OCI-LY1 (cell line): ENCODE measurements around the gene TAF3.

Experiments used
- H2AFZ ChIP-seq: fragments of 200-600 bp; sonication (generic), shearing (Covaris generic); 2 replicates; pipeline ENCODE4 v1.6.0; 2014; ENCODE audit warnings: antibody characterized with exemption, mild to moderate bottlenecking, low read length
- H3F3A ChIP-seq: fragments of 200-600 bp; sonication (generic), shearing (Covaris generic); 2 replicates; pipeline ENCODE4 v1.6.0; 2014; ENCODE audit warnings: mild to moderate bottlenecking, antibody characterized with exemption, low read length, moderate library complexity; ENCODE audit not compliant: insufficient read depth
- H3K27ac ChIP-seq: fragments of 200-600 bp; sonication (generic); 2 replicates; pipeline ENCODE4 v1.5.1; 2014; ENCODE audit warnings: low read length, mixed run types, mild to moderate bottlenecking, low read depth; ENCODE audit not compliant: poor library complexity, severe bottlenecking
- H3K27me3 ChIP-seq: fragments of 200-600 bp; sonication (generic); 2 replicates; pipeline ENCODE4 v1.6.0; 2014; ENCODE audit warnings: antibody characterized with exemption, mild to moderate bottlenecking, low read length, moderate library complexity; ENCODE audit not compliant: insufficient read depth
- H3K36me3 ChIP-seq: fragments of 200-600 bp; sonication (generic); 2 replicates; pipeline ENCODE4 v1.6.1; 2014; ENCODE audit warnings: mild to moderate bottlenecking, antibody characterized with exemption, low read length, moderate library complexity, mixed read lengths; ENCODE audit not compliant: insufficient read depth
- H3K4me1 ChIP-seq: fragments of 200-600 bp; sonication (generic); 2 replicates; pipeline ENCODE4 v1.5.1; 2014; ENCODE audit warnings: mild to moderate bottlenecking, low read length, moderate library complexity; ENCODE audit not compliant: insufficient read depth, severe bottlenecking
- H3K4me2 ChIP-seq: fragments of 200-600 bp; sonication (generic), shearing (Covaris generic); 2 replicates; pipeline ENCODE4 v1.6.1; 2014; ENCODE audit warnings: low read length
- H3K4me3 ChIP-seq: fragments of 200-600 bp; sonication (generic); 2 replicates; pipeline ENCODE4 v1.5.1; 2014; ENCODE audit warnings: low read length, low read depth, mild to moderate bottlenecking, mixed read lengths; ENCODE audit not compliant: poor library complexity, severe bottlenecking
- H3K79me2 ChIP-seq: fragments of 200-600 bp; shearing (Covaris generic); 2 replicates; pipeline ENCODE4 v1.6.1; 2016; ENCODE audit warnings: mixed run types, low read length, mixed read lengths; ENCODE audit not compliant: insufficient read depth
- H3K9ac ChIP-seq: fragments of 200-600 bp; sonication (generic), shearing (Covaris generic); 2 replicates; pipeline ENCODE4 v1.6.1; 2014; ENCODE audit warnings: mild to moderate bottlenecking, low read length, mixed read lengths
- H3K9me2 ChIP-seq: fragments of 200-600 bp; sonication (generic), shearing (Covaris generic); 2 replicates; pipeline ENCODE4 v1.6.1; 2014; ENCODE audit warnings: low read depth, mild to moderate bottlenecking, low read length, mixed read lengths
- H3K9me3 ChIP-seq: fragments of 200-600 bp; shearing (Covaris generic); 2 replicates; pipeline ENCODE4 v1.6.1; 2014; ENCODE audit warnings: low read length, mixed read lengths
- H4K20me1 ChIP-seq: fragments of 200-600 bp; sonication (generic), shearing (Covaris generic); 2 replicates; pipeline ENCODE4 v1.6.0; 2016; ENCODE audit warnings: mild to moderate bottlenecking, low read length; ENCODE audit not compliant: insufficient read depth
- CTCF ChIP-seq: fragments of 200-600 bp; sonication (generic), shearing (Covaris generic); IDR thresholded peaks from 2 replicates; pipeline ENCODE4 v1.5.1; 2017; ENCODE audit warnings: mild to moderate bottlenecking, antibody characterized with exemption, low read length, moderate library complexity, mixed read lengths
- EZH2 ChIP-seq: fragments of 200-600 bp; sonication (generic), shearing (Covaris generic); IDR thresholded peaks from 2 replicates; pipeline ENCODE4 v1.8.0; 2017; ENCODE audit warnings: borderline replicate concordance, mixed run types, mild to moderate bottlenecking, antibody characterized with exemption, low read length, moderate library complexity, mixed read lengths

TAF3 gene

GRCh38 chr10:7853226-7853842 lies 35.0 kb downstream of the TAF3 start:
- no peaks in the 10 kb centered on the region for H3F3A ChIP-seq
- H3K4me2 ChIP-seq: no peak overlapping the region
- no peak overlapping the region for H3K4me3 ChIP-seq
- H3K27ac ChIP-seq: no peak overlapping the region
- H3K9ac ChIP-seq: no peak overlapping the region
- no peaks in the 10 kb centered on the region for H3K4me1 ChIP-seq
- H3K79me2 ChIP-seq: 0 out of 2 replicates have a peak, but pooled peaks cover 3% of the 10 kb centered on the region
- H2AFZ ChIP-seq: no peak overlapping the region
- no peaks in the 10 kb centered on the region for H3K36me3 ChIP-seq
- no peaks in the 10 kb centered on the region for H4K20me1 ChIP-seq
- no peaks in the 10 kb centered on the region for H3K27me3 ChIP-seq
- no peaks in the 10 kb centered on the region for H3K9me2 ChIP-seq
- H3K9me3 ChIP-seq: no peaks in the 10 kb centered on the region
- no peak for TF ChIP-seq CTCF
- no peak for TF ChIP-seq EZH2

- Histone ChIP-seq H3K4me2 (no peak overlapping the region), H3K4me1 (no peaks in the 10 kb centered on the region), H3K9me2 (no peaks in the 10 kb centered on the region), H2AFZ (no peak overlapping the region), H3K79me2 (0 out of 2 replicates have a peak, but pooled peaks cover 3% of the 10 kb centered on the region), H3K36me3 (no peaks in the 10 kb centered on the region), H3K27me3 (no peaks in the 10 kb centered on the region), H3K9me3 (no peaks in the 10 kb centered on the region), H4K20me1 (no peaks in the 10 kb centered on the region), H3K9ac (no peak overlapping the region), H3F3A (no peaks in the 10 kb centered on the region), H3K4me3 (no peak overlapping the region), H3K27ac (no peak overlapping the region)
- TF ChIP-seq EZH2 (no peak), CTCF (no peak)
These were observed 35.6 kb downstream of the TAF3 start for GRCh38 chr10:7853890-7854289.

GRCh38 chr10:7855205-7855604 lies 36.9 kb downstream of the TAF3 start:
- H4K20me1 ChIP-seq: no peaks in the 10 kb centered on the region
- TF ChIP-seq CTCF (no peak), EZH2 (no peak)
- no peak overlapping the region for H3K4me2 ChIP-seq
- no peaks in the 10 kb centered on the region for H3K4me1 ChIP-seq
- no peak overlapping the region for H2AFZ ChIP-seq
- H3K4me3 ChIP-seq: no peak overlapping the region
- no peak overlapping the region for H3K9ac ChIP-seq
- H3K36me3 ChIP-seq: no peaks in the 10 kb centered on the region
- 0 out of 2 replicates have a peak, but pooled peaks cover 3% of the 10 kb centered on the region for H3K9me3 ChIP-seq
- H3F3A ChIP-seq: no peaks in the 10 kb centered on the region
- H3K27ac ChIP-seq: no peak overlapping the region
- no peaks in the 10 kb centered on the region for H3K9me2 ChIP-seq
- H3K27me3 ChIP-seq: no peaks in the 10 kb centered on the region
- H3K79me2 ChIP-seq: no peaks in the 10 kb centered on the region
